Stimulated activated CD4-positive, alpha-beta T cell treated with anti-CD3 and anti-CD28 coated beads, TNF-alpha, amount 100 ng/mL, for 4 hours (primary cell): ENCODE measurements around the gene TBX10.
A peak's percentile ranks its signal among the peaks of the same experiment; 100 is the strongest.
"Not testable (repeated sequence)": the region's sequence is repeated elsewhere in the genome, so short reads cannot be mapped to it uniquely, and the experiment has no call there.

ENCODE experiments used
- DNase-seq, 3 experiments: peaks; one replicate each; pipeline ENCODE4 v3.0.0-alpha.2; 2020; ENCODE audit warnings: low read depth in 3 of 3

Gene TBX10

DNA sequence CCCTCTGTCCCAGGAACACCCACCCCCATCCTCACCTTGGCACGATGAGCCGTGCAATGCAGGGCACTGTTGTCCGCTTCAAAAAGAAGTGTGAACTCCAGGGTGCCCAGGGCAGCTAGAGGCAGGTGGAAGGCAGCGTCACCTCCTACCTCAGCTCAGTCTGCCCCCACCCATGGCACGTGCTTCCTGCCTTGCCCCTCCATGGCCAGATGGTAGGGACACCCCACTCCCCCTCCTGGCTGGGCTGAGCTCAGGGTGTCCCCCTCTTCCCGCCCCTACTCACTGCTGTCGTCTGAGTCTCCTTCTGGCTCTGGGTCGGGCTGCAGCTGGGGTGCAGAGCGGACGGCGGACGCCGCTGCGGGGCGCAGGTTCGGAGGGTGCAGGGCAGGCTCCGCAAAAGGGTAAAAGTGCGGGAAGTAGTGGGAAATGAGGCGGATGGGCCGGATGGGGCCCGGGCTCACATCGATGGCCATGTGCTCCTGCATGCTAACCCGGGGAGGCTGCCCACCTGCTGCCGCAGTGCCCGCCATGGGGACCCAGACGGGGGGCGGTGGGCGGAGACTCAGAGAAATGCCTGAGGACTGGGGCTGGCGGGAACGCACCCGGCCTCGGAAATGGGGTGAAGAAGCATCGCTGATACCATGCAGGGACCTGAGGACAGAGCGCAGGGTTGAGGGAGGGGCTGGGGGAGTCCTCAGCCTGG is 23.7 kb downstream of the TBX10 start:
- no peak for DNase-seq

DNA sequence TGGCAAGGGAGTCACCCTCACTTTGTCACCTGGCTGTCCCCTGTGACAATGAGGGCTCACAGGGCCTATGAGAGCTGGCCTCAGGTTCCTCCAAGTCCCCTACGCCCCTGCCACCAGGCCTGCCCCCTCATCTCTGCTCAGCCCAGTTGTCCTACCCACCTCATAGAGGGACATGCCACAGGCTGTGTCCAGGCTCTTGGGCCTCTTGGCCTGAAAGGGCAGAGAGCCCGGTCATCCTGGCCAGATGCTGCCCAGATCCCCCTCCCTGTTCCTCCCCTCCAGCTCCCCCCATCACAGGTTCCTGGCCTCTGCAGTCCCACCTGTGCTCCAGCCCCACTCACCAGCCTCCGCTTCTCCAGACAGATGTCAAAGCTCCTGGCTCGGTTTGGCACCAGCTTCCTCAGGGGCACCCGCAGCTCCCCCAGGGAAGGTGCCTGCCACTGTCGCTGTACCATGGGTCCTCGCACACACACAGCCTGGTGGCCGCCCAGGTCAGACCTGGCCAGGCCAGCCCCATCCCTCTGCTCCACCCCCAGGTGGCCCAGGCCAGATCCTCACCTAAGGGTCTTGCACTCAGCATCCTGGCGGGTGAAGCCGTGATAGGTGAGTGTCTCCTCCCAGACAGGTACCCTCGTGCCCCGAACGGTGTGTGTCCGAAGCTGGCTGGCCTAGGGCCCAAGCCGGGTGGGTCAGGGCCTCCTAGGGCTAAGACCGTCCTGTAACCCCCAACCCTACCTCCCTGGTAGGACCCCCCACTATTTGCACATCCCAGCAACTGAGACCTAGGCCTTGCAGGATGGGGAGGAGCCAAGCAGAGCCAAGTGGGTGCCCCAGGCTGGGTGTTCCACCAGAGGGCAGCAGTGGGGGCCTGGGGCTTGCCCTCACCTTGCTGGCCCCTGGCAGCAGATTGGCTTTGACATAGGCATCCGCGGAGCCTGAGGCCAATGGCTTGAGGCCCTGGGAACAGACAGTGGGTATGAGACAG is 24.5 kb downstream of the TBX10 start:
- DNase-seq: no peak

DNA sequence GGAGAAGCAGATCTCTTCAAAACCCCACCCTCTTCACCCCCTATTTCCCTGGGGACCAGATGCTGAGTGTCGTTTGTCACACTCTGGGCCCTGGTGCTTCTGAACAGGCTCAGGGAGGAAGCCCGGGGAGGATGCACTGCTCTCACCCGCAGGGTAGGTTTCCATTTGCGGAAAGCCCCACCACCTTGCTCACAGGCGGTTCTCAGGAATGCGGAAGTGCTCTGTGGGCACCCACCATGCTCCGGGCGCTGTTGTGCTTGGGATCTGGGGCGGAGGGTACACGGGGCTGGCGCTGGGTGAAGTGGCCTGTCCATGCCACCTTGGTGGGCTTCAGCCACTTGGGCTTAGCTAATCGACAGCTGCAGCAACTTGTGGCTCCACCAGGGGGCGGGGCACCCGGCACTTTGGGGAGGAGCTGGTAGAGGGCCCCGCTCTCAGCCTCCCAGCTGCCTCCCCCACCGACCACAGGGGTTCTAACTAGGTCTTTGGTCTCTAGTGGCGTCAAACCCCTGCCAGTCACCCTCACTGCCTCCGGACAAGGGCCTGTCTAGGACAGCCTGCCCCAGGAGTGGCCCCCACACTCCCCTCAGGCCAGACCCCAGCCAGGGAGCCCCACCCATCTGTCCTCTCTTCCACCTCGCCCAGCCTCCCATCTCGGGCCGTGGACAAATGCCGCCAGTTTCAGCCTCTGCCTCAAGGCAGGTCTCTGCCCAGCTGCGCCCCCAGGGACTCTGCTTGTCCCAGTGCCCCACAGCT is 25.4 kb downstream of the TBX10 start:
- DNase-seq: peak; percentile 67 to 71 (median 70)

GRCh38 chr11:67613313-67613959 is 26.1 kb downstream of the TBX10 start:
- DNase-seq: no peak

DNA sequence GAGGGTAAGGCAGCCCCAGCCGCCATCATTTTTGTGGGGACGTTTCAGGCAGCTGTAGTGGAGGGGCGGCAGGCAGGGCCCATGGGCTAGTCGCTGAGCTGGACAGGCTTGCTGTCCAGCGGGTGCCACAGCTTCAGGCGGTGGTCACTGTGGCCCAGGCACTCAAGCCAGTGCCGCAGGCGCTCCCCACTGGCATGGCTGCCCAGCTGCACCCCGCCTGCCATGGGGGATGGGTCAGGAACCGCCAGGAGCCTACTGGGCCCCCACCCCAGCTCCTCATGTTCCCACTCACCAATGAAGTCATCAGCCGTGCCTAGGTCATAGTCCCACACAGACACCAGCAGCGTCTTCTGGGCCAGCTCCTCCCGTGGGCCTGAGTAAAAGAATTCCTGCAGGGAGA is 26.8 kb downstream of the TBX10 start:
- no peak for DNase-seq

GRCh38 chr11:67611704-67612587 is 27.6 kb downstream of the TBX10 start:
- DNase-seq: no peak

DNA sequence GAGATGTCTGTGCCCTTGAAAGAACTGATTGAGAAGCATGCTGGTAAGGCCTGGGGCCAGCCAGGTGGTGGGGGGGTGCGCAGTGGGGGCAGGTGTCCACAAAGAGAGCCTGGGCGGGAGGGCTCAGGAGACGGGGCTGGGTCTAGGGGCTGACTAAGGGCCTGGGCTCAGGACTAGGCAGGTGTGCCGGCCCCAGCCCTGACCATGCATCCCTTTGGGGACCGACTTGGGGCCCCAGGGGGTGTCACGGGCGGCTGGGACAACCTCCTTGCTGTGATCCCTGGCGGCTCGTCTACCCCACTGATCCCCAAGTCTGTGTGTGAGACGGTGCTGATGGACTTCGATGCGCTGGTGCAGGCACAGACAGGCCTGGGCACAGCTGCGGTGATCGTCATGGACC is 28.4 kb downstream of the TBX10 start:
- no peak for DNase-seq

GRCh38 chr11:67610302-67610868 is 29.2 kb downstream of the TBX10 start:
- no peak for DNase-seq

- no peak for DNase-seq
These were observed 30.2 kb downstream of the TBX10 start for GRCh38 chr11:67609316-67609715.

DNA sequence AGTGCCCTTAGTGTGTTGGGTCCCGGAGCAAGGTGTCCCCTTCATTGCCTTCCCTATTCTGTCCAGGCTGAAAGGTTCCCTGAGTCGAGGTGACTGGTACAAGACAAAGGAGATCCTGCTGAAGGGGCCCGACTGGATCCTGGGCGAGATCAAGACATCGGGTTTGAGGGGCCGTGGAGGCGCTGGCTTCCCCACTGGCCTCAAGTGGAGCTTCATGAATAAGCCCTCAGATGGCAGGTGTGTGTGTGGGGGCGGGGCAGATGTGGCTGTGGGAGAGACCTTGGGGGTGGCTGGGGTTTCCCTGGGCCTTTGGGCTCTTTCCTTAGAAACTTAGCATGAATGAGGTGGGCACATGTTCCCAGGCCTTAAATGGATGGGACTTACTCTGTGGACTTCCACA is 31.1 kb downstream of the TBX10 start:
- DNase-seq: no peak

GRCh38 chr11:67607507-67607906 is 32.1 kb downstream of the TBX10 start:
- DNase-seq: no peak

DNA sequence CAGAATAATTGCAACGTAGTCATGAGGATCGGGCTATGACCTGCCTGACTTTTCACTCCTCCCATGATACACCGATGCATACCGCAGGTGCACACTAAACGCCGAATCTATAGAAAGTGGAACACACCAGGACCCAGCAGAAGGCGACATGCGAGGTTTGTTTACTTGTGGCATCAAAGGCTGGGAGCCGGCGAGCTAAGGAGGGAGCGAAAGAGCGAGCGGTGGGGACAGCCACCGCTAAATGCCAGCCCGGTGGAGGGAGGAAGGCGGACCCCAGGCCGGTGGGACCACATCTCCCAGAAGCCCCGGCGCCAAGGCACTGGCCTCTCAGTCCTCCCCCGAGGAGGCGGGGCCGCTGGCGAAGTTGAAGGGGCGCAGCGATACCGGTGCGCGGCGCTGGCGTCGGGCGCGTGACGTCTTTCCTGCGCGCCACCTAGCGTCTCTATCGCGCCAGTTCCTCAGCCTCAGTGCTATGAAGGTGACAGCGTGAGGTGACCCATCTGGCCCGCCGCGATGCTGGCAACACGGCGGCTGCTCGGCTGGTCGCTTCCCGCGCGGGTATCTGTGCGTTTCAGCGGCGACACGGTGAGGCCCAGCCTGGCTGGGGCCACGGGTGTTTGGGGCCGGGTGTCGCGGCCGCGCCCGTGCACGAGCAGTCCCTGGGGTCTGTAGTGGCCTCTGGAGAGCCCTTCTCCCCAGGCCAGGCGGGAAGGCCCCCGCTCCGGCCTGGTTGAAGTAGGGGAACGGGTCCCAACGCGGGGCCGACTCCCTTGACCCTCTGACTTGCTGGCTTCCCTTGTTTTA is 32.9 kb downstream of the TBX10 start, which contains the start of gene NDUFV1:
NDUFV1 (plus strand) TSS at position 445 of the 804 bp plus-strand sequence; CDS start at position 514, 69 bp downstream.
- peak; percentile 91 to 96 (median 93) for DNase-seq

DNA sequence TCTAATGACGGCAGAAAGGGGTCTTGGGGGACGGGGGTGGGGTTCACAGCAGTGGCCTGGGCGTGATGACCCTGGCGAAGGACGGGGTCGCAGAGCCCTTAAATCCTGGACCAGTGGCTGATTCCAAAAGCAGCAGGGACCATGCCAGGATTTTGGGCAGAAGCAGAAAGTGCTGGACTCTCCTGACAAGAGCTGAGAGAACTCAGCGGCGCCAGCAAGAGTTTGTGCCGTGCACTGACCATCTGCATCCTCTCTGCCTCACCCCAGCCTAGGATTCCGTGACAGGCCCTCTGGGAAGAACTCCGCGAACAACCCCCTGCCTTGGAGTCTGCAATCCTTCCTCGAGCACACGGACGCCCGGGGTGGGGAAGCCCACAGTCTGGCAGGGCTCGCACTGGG is 33.5 kb downstream of the TBX10 start:
- DNase-seq: no peak

GRCh38 chr11:67605231-67606011 is 34.1 kb downstream of the TBX10 start:
- DNase-seq: no peak

GRCh38 chr11:67604815-67605214 is 34.7 kb downstream of the TBX10 start:
- DNase-seq: no peak

DNA sequence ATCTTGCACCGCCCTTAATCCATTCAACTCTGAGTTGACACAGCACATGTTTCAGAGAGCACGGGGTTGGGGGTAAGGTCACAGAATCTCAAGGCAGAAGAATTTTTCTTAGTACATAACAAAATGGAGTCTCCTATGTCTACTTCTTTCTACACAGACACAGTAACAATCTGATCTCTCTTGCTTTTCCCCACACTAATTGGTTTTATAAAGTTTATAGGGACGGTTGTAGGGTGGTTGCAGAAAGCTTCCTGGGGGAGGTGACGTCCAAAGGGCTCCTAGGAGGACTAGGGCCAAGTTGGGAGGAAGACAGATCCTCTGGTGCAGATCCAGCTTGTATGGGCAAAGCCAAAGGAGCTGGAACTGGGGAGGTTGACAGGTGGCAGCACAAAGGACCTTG is 35.4 kb downstream of the TBX10 start:
- not testable (repeated sequence) for DNase-seq

GRCh38 chr11:67601098-67601497 is 38.5 kb downstream of the TBX10 start:
- no peak for DNase-seq

- DNase-seq: no peak
These were observed 39.1 kb downstream of the TBX10 start for GRCh38 chr11:67600324-67601029.
